ENCODE results near the gene MYT1. TPM values are rescaled to one million over a fixed set of nuclear protein-coding genes. Genes with fewer than 3 reads are reported as not detected.

The MYT1 gene
- polyA plus RNA-seq, 3 donors = not detected

DNA sequence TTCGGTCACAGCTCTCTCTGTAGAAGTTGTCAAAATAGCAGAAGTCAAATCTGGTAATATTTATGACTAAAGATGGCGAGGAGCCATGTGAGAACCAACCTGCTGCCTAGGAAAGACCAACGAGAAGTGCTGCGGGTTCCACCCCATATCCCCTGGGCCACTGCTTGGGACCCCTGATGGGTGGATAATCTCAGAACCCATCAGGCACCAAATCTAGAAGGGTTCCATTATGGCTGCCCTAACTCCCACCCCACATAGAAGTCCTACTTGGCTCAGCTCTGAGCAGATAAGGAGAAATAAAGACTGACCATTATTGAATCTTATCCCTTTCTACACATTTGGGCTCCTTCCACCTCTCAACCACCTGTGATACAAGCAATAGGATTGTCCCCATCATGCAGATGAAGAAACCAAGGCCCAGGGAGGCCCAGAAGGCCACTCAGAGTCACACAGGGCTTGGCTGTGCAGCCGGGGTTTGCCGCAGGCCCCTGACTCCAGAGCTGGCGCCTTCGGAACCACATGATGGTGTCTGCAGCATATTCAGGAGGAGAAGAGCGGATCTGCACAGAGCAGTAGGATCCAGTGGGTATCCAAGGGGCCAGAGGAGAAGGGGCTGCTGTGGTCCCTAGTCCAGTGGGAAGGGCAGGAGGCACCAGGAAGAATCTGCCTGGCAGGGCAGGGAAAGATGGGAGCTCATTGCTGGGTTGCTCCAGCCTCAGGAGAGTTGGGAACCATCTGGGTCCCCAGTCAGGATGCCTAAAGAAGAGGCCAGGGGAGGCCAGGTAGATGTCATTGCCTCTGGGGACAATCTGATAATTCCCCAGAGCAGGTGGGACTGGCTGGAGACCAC, 81.7 kb downstream of the MYT1 start:
- no peaks in the 10 kb centered on the region for H4K20me1 ChIP-seq (ENCODE audit: insufficient read depth, low read length)
- H3K9me3 Mint-ChIP-seq = no peaks in the 10 kb centered on the region
- no peak for DNase-seq
- no peak overlapping the region for H3K27ac ChIP-seq (ENCODE audit: low read depth in 1 of 2, low read length in 2 of 2)
- H3K27ac Mint-ChIP-seq = no peak overlapping the region
- no peak overlapping the region for H3K4me2 ChIP-seq (replicated peaks; ENCODE audit: extremely low read depth, low read length, poor library complexity, severe bottlenecking)
- no peak overlapping the region for H3K9ac ChIP-seq (ENCODE audit: insufficient read depth, low read length, poor library complexity, severe bottlenecking)
- no peak overlapping the region for H2AFZ ChIP-seq (ENCODE audit: insufficient read depth, low read depth, low read length, poor library complexity, severe bottlenecking)
- peaks cover 13 to 31% (median 25%) of the 10 kb centered on the region in 3 donors for H3K27me3 Mint-ChIP-seq (ENCODE audit: low read depth in 3 of 3)
- no peaks in the 10 kb centered on the region for H3K36me3 ChIP-seq (replicated peaks in 1 of 2; ENCODE audit: control insufficient read depth in 1 of 2, insufficient read depth in 2 of 2, low read length in 2 of 2)
- H3K27me3 ChIP-seq (ENCODE audit: control insufficient read depth in 2 of 2, insufficient read depth in 2 of 2, low read length in 2 of 2) = peaks cover 0 to 4% of the 10 kb centered on the region in 2 donors
- intact Hi-C loops (cut with micrococcal nuclease) = no loop called here
- no peak overlapping the region for H3K4me3 ChIP-seq (replicated peaks in 1 of 3; ENCODE audit: low read depth in 2 of 3, low read length in 3 of 3)
- H3K9me3 ChIP-seq (replicated peaks in 1 of 2; ENCODE audit: control insufficient read depth in 1 of 2, insufficient read depth in 1 of 2, low read length in 2 of 2) = no peaks in the 10 kb centered on the region
- H3K4me3 Mint-ChIP-seq = no peak overlapping the region
- no peaks in the 10 kb centered on the region for H3K36me3 Mint-ChIP-seq
- peaks cover 5% of the 10 kb centered on the region for H3K4me1 Mint-ChIP-seq
- TF ChIP-seq, protein P1, sequence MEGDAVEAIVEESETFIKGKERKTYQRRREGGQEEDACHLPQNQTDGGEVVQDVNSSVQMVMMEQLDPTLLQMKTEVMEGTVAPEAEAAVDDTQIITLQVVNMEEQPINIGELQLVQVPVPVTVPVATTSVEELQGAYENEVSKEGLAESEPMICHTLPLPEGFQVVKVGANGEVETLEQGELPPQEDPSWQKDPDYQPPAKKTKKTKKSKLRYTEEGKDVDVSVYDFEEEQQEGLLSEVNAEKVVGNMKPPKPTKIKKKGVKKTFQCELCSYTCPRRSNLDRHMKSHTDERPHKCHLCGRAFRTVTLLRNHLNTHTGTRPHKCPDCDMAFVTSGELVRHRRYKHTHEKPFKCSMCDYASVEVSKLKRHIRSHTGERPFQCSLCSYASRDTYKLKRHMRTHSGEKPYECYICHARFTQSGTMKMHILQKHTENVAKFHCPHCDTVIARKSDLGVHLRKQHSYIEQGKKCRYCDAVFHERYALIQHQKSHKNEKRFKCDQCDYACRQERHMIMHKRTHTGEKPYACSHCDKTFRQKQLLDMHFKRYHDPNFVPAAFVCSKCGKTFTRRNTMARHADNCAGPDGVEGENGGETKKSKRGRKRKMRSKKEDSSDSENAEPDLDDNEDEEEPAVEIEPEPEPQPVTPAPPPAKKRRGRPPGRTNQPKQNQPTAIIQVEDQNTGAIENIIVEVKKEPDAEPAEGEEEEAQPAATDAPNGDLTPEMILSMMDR (IDR thresholded peaks at IDR 0.05) = no peak
- 75% methylated on average over 8 of the region's 9 CpGs for WGBS (ENCODE audit: insufficient coverage)
- H3K4me1 ChIP-seq (ENCODE audit: control insufficient read depth in 1 of 2, insufficient read depth in 2 of 2, low read length in 2 of 2) = no peaks in the 10 kb centered on the region
- no peaks in the 10 kb centered on the region for H3K79me2 ChIP-seq (ENCODE audit: insufficient read depth, low read length)

DNA sequence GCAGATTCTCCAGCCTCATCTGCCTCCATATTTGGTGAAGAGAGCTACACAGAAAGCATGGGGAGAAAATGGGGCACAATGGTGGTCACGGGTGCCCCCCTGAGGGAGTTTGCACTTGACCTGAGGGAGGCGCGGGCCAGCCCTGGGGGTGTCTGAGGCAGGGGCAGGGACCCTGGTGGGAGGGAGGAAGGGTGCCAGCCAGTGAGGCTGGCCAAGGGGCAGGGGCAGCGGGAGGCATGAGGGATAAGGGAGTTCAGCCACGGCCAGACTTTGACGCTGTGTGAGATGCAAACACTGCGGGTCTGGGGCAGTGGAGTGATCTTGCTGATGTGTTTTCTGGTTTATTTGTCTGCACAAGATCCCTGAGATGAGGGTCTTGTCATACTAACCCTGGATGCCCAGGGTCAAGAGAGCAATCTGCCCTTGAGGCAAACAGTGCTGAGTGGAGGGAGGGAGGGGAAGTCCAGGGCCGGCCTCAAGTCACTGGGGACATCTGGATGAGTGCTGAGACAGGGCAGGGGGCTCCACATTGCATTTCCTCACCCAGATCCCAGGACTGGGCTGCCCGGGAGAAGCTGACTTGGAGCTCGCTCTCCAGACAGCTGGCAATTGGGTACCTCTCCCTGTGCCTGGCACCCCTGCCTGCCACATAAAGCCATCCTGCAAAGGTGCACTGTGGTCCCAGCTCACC, 82.5 kb downstream of the MYT1 start:
- 94% methylated on average over 9 of the region's 10 CpGs for WGBS (ENCODE audit: insufficient coverage)
- no peak overlapping the region for H3K27ac ChIP-seq (ENCODE audit: low read depth in 1 of 2, low read length in 2 of 2)
- no peak overlapping the region for H3K4me3 ChIP-seq (replicated peaks in 1 of 3; ENCODE audit: low read depth in 2 of 3, low read length in 3 of 3)
- Mint-ChIP-seq H3K9me3 (no peaks in the 10 kb centered on the region), H3K4me1 (peaks cover 5% of the 10 kb centered on the region), H3K36me3 (no peaks in the 10 kb centered on the region), H3K4me3 (no peak overlapping the region), H3K27ac (no peak overlapping the region), H3K27me3 (ENCODE audit: low read depth in 3 of 3) (peaks cover 14 to 34% (median 25%) of the 10 kb centered on the region in 3 donors)
- no peak overlapping the region for H3K4me2 ChIP-seq (replicated peaks; ENCODE audit: extremely low read depth, low read length, poor library complexity, severe bottlenecking)
- TF ChIP-seq, protein P1 (IDR thresholded peaks at IDR 0.05) = no peak
- no peaks in the 10 kb centered on the region for H4K20me1 ChIP-seq (ENCODE audit: insufficient read depth, low read length)
- H3K36me3 ChIP-seq (replicated peaks in 1 of 2; ENCODE audit: control insufficient read depth in 1 of 2, insufficient read depth in 2 of 2, low read length in 2 of 2) = no peaks in the 10 kb centered on the region
- no peak overlapping the region for H3K9ac ChIP-seq (ENCODE audit: insufficient read depth, low read length, poor library complexity, severe bottlenecking)
- no peak overlapping the region for H2AFZ ChIP-seq (ENCODE audit: insufficient read depth, low read depth, low read length, poor library complexity, severe bottlenecking)
- H3K4me1 ChIP-seq (ENCODE audit: control insufficient read depth in 1 of 2, insufficient read depth in 2 of 2, low read length in 2 of 2) = no peaks in the 10 kb centered on the region
- intact Hi-C loops (cut with micrococcal nuclease) = no loop called here
- peaks cover 0 to 7% of the 10 kb centered on the region in 2 donors for H3K27me3 ChIP-seq (ENCODE audit: control insufficient read depth in 2 of 2, insufficient read depth in 2 of 2, low read length in 2 of 2)
- no peaks in the 10 kb centered on the region for H3K9me3 ChIP-seq (replicated peaks in 1 of 2; ENCODE audit: control insufficient read depth in 1 of 2, insufficient read depth in 1 of 2, low read length in 2 of 2)
- DNase-seq = no peak
- H3K79me2 ChIP-seq (ENCODE audit: insufficient read depth, low read length) = no peaks in the 10 kb centered on the region

Data from CD14-positive monocyte (primary cell).